HepG2 (cell line): ENCODE results near the gene CNNM4. TPM values are rescaled to one million over a fixed set of nuclear protein-coding genes. Genes with fewer than 3 reads are reported as not detected.
A peak's percentile ranks its signal among the peaks of the same experiment; 100 is the strongest.

Source experiments
- AGO1 ChIP-seq: fragments of 200-400 bp; formaldehyde crosslinking; IDR thresholded peaks from 2 replicates; pipeline ENCODE4 v1.6.1; 2017; ENCODE audit warnings: mild to moderate bottlenecking, low read depth, low read length, moderate library complexity; ENCODE audit not compliant: poor library complexity, severe bottlenecking
- ATRX ChIP-seq: sonication (generic); formaldehyde crosslinking; IDR thresholded peaks from 2 replicates; pipeline ENCODE4 v1.4.0; 2020; ENCODE audit warnings: missing genetic modification reagents, borderline replicate concordance
- DNMT1 ChIP-seq: sonication (generic); formaldehyde crosslinking; IDR thresholded peaks from 2 replicates; pipeline ENCODE4 v1.5.1; 2020; ENCODE audit warnings: mild to moderate bottlenecking, missing genetic modification reagents
- FOXO1 ChIP-seq: sonication (generic); formaldehyde crosslinking; IDR thresholded peaks from 2 replicates; pipeline ENCODE4 v1.4.0; 2020; ENCODE audit warnings: missing genetic modification reagents
- FOXO4 ChIP-seq: sonication (generic); formaldehyde crosslinking; conservative IDR thresholded peaks from 2 replicates; pipeline ENCODE4 v1.8.1; 2023; ENCODE audit warnings: missing genetic modification reagents
- IRF9 ChIP-seq: sonication (generic); formaldehyde crosslinking; IDR thresholded peaks from 2 replicates; pipeline ENCODE4 v1.8.0; 2022; ENCODE audit warnings: missing genetic modification reagents, mild to moderate bottlenecking, borderline replicate concordance
- JUNB ChIP-seq: sonication (generic); formaldehyde crosslinking; IDR thresholded peaks from 2 replicates; pipeline ENCODE4 v1.8.0; 2022; ENCODE audit warnings: missing genetic modification reagents, mild to moderate bottlenecking, borderline replicate concordance
- KAT7 ChIP-seq: IDR thresholded peaks from 2 replicates; pipeline ENCODE4 v1.6.1; 2018; ENCODE audit warnings: borderline replicate concordance, missing compliant biosample characterization
- MAF1 ChIP-seq: sonication (generic); formaldehyde crosslinking; IDR thresholded peaks from 2 replicates; pipeline ENCODE4 v1.5.0; 2020; ENCODE audit warnings: missing genetic modification reagents, borderline replicate concordance
- NFE2L1 ChIP-seq: sonication (generic); formaldehyde crosslinking; IDR thresholded peaks from 2 replicates; pipeline ENCODE4 v1.4.0; 2020; ENCODE audit warnings: missing genetic modification reagents, mild to moderate bottlenecking, borderline replicate concordance
- PHB2 ChIP-seq: fragments of 450-650 bp; IDR thresholded peaks from 2 replicates; pipeline ENCODE4 v1.6.1; 2018; ENCODE audit not compliant: partially characterized antibody
- RXRB ChIP-seq: IDR thresholded peaks from 2 replicates; pipeline ENCODE4 v1.6.1; 2016; ENCODE audit warnings: borderline replicate concordance, missing genetic modification reagents, missing compliant biosample characterization
- SRSF9 ChIP-seq: fragments of 200-400 bp; formaldehyde crosslinking; IDR thresholded peaks from 2 replicates; pipeline ENCODE4 v1.6.1; 2018; ENCODE audit warnings: borderline replicate concordance, mild to moderate bottlenecking, low read depth, low read length; ENCODE audit not compliant: insufficient read depth, poor library complexity, severe bottlenecking
- STAG1 ChIP-seq: sonication (generic); formaldehyde crosslinking; IDR thresholded peaks from 2 replicates; pipeline ENCODE4 v1.4.0; 2020; ENCODE audit warnings: missing genetic modification reagents
- THAP7 ChIP-seq: sonication (generic); formaldehyde crosslinking; IDR thresholded peaks from 2 replicates; pipeline ENCODE4 v1.8.1; 2023; ENCODE audit warnings: mild to moderate bottlenecking, missing genetic modification reagents
- TRIM22 ChIP-seq: fragments of 450-650 bp; IDR thresholded peaks from 2 replicates; pipeline ENCODE4 v1.6.1; 2017
- ZFP41 ChIP-seq: sonication (generic); formaldehyde crosslinking; IDR thresholded peaks from 2 replicates; pipeline ENCODE4 v1.4.0; 2020; ENCODE audit warnings: mild to moderate bottlenecking, missing genetic modification reagents, borderline replicate concordance
- ZNF224 ChIP-seq: sonication (generic); formaldehyde crosslinking; IDR thresholded peaks from 2 replicates; pipeline ENCODE4 v1.5.0; 2020; ENCODE audit warnings: mild to moderate bottlenecking, missing genetic modification reagents
- ZNF263 ChIP-seq: sonication (generic); formaldehyde crosslinking; IDR thresholded peaks from 2 replicates; pipeline ENCODE4 v1.4.0; 2020; ENCODE audit warnings: missing genetic modification reagents
- ZNF367 ChIP-seq: sonication (generic); formaldehyde crosslinking; IDR thresholded peaks from 2 replicates; pipeline ENCODE4 v1.4.0; 2020; ENCODE audit warnings: missing genetic modification reagents, borderline replicate concordance
- ZNF546 ChIP-seq: sonication (generic); formaldehyde crosslinking; conservative IDR thresholded peaks from 2 replicates; pipeline ENCODE4 v1.8.1; 2023; ENCODE audit warnings: mild to moderate bottlenecking, missing genetic modification reagents
- ZNF580 ChIP-seq: IDR thresholded peaks from 2 replicates; pipeline ENCODE4 v1.6.1; 2016; ENCODE audit warnings: low read depth, borderline replicate concordance
- ZNF740 ChIP-seq: sonication (generic); formaldehyde crosslinking; IDR thresholded peaks from 2 replicates; pipeline ENCODE4 v1.4.0; 2020; ENCODE audit warnings: missing genetic modification reagents
- ZNF749 ChIP-seq: sonication (generic); formaldehyde crosslinking; IDR thresholded peaks from 2 replicates; pipeline ENCODE4 v1.8.0; 2022; ENCODE audit warnings: mild to moderate bottlenecking, missing genetic modification reagents, moderate library complexity, borderline replicate concordance
- polyA plus RNA-seq, 8 experiments: library from polyadenylated mRNA; depleted of rRNA in 3 of 8; stranded (reverse) in 7 of 8; unstranded in 1 of 8; fragments of >200 nt; fragmentation: Illumina TruSeq in 4 of 8; extraction: Trizol in 4 of 8; gene quantifications; 2 replicates each; pipeline versions ENCODE4 v1.2.1 to v1.2.3, GENCODE V29; 2011 to 2016; ENCODE audit warnings: low read depth in 4 of 8, missing spikeins in 1 of 8, mixed read lengths in 1 of 8; ENCODE audit not compliant: insufficient read depth in 1 of 8
- total RNA-seq, 5 experiments: library from RNA; depleted of rRNA; stranded (reverse); fragments of >200 nt; fragmentation: Illumina TruSeq; extraction: Trizol; gene quantifications; 2 replicates each; pipeline ENCODE4 v1.2.3, GENCODE V29; 2016; ENCODE audit warnings: low read depth in 1 of 5

CNNM4 gene
- total and polyA plus RNA-seq, 2 of the 13 experiments (the other 11 are each of a cell fraction or from before 2014, with no cell fraction given): 5.9 to 8.4 TPM

GRCh38 chr2:96760036-96760985, at the start of gene CNNM4 (continued):
- no peak for TF ChIP-seq FOXO4 (CRISPR knock-in tag)
- TF ChIP-seq RXRB (CRISPR knock-in tag): peak; percentile 49; the same call in 1 of the 2 replicates
- TF ChIP-seq IRF9 (CRISPR knock-in tag): no peak
- TF ChIP-seq ZNF263 (CRISPR knock-in tag): no peak
- TF ChIP-seq TRIM22: no peak
- no peak for TF ChIP-seq PHB2
- no peak for TF ChIP-seq ZNF580 (CRISPR knock-in tag)
- no peak for TF ChIP-seq KAT7 (CRISPR knock-in tag)
- no peak for TF ChIP-seq THAP7
- TF ChIP-seq ZNF740 (CRISPR knock-in tag): no peak
- TF ChIP-seq ZNF749 (CRISPR knock-in tag): no peak
- TF ChIP-seq NFE2L1: no peak
- TF ChIP-seq MAF1: no peak; the same call in 1 of the 2 replicates
- TF ChIP-seq ZFP41 (CRISPR knock-in tag): no peak
- TF ChIP-seq FOXO1 (CRISPR knock-in tag): peak; percentile 29; the same call in 1 of the 2 replicates
- TF ChIP-seq ZNF224 (CRISPR knock-in tag): no peak
- no peak for TF ChIP-seq SRSF9
- TF ChIP-seq STAG1: no peak; the same call in 1 of the 2 replicates
- TF ChIP-seq ZNF546: no peak
- TF ChIP-seq DNMT1 (CRISPR knock-in tag): no peak
- TF ChIP-seq ZNF367 (CRISPR knock-in tag): no peak; the same call in 1 of the 2 replicates
- no peak for TF ChIP-seq AGO1
- no peak for TF ChIP-seq JUNB (CRISPR knock-in tag)
- TF ChIP-seq ATRX (CRISPR knock-in tag): no peak
